Measurements from ENCODE around the gene CCDC6.
A peak's percentile ranks its signal among the peaks of the same experiment; 100 is the strongest.
"Not testable (repeated sequence)": the region's sequence is repeated elsewhere in the genome, so short reads cannot be mapped to it uniquely, and the experiment has no call there.

Gene CCDC6

GRCh38 chr10:59905731-59906416, 482 bp downstream of the CCDC6 start:
- no peak for DNase-seq (ENCODE audit: low read depth, low spot score)

GRCh38 chr10:59905066-59905730, 1.2 kb downstream of the CCDC6 start:
- peak; percentile 51 for DNase-seq (ENCODE audit: low read depth, low spot score)

DNA sequence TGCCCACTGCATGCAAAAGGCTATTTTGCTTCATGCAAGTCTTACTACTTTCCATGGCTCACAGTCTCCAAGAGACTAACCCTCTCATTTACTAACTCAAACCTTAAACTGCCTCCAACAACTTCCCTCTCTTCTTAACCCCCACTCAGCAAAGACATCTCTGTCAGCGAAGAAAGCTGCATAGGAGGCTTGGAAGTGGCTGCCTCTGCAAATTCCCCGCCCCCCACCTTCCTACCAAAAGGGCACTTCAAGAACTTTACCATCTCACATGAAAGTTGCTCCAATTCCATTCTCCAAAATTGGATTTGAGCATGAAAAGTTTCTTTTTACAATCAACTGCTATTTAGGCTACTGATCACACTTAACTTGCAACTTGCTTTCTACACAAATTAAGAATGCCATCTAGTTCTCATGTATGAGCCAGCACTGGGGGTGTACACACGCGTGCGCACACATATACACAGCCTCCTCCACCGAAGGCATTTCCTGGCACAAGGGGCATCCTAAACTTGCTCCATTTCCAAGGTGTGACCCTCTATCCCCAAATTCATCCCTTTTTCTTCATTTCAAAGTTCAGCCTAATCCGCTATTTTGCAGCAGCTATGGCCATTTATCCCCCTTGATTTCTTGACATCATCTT, 1.8 kb downstream of the CCDC6 start:
- peak; percentile 14 for DNase-seq (ENCODE audit: low read depth, low spot score)

GRCh38 chr10:59903871-59904270, 2.5 kb downstream of the CCDC6 start:
- DNase-seq (ENCODE audit: low read depth, low spot score): peak; percentile 33

DNA sequence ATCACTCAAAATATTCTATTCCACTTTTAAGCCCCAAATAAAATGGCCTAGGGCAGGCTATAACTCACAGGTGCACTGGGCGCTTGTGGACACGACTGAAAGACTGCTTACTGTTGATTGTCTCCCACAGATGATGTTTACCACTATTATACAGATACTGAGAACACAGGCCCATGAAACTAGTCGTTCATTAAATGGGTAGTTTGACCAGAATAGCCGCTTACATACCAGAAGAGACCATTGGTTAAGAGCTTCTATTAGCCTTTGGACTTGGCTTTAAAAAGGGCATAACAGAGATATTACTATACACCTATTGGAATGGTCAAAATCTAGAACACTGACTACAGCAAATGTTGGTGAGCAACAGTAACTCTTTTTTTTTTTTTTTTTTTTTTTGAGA, 4.3 kb downstream of the CCDC6 start:
- no peak for DNase-seq (ENCODE audit: low read depth, low spot score)

DNA sequence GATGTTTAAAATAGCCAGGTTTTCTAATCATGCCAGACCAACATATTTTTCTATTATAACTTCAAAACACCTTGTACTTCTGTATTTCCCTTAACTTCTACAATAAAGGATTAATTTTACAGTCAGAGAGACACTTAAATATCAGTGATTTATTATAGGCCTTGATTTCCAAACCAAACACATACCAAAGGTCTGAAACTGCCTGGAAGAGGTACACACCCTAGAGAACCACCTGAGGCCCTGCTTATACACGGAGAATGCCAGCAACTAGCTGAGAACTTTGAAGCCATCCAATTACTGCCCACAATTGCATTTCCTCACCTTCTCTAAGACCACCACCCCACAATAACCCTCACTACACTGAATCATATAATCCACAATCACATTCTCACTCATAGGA, 4.9 kb downstream of the CCDC6 start:
- no peak for DNase-seq (ENCODE audit: low read depth, low spot score)

DNA sequence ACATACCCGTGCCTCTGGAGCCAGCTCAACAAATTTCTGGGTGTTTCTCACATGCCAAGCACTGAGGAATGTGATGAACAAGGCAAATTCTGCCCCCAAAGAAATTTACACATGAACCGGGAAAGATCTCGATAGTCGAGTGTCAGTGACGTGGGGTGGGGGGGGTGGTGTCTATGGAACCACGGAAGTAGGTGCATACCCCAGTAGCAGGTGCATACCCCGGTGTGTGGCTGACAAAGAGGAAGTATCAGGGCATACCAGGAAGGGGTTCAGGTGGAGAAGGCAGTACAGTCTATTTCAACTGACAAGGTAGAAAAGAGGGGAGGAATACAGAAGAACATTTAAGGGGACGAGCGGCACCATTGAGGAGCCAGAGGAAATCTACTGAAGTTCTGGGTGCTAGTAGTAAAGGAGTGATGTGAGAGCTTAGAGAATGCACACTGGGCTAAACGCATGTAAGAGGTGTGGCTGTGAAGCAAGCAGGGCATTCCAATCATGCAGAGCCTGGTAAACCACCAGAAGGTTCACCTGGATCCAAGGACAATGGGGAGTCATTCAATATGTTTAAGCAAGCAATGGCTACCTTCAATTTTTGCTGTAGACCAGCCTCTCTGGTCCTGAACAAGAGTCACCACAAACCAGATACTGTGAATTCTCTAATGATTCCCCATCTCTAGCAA, 6.2 kb downstream of the CCDC6 start:
- DNase-seq (ENCODE audit: low read depth, low spot score): no peak

DNA sequence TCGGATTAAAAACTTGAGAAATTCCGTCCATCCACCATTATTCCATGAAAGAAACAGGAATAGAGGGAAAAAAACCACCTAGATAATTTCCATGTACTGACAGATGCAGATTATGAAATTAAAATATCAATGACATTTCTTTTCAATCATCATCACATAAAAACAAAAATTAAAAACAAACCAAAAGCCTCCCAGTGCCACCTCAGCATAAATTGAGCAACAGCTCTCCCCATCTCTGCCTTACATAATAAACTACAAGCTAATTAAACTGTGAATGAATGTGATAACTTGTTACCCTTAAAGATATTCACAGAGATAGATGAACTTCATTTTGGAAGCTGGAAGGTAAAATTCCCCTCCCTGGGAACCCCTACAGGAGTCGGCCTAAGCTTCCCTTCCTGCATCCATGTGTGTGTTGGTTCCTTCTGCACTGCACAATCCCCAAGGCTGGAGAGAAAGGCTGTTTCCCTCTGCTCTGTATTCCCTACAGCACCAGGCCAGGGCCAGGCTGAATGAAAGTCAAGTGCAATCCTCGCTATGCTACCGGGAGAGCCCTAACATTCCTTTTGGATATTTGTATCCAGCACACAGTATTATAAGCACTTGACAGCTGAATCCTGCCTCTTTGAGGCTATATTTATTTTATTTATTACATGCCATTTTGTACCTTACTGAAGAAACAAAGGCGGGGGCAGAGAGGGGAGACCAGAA, 8.1 kb downstream of the CCDC6 start:
- DNase-seq (ENCODE audit: low read depth, low spot score): no peak

- DNase-seq (ENCODE audit: low read depth, low spot score): no peak
Observed at GRCh38 chr10:59896191-59896590, 10.2 kb downstream of the CCDC6 start.

DNA sequence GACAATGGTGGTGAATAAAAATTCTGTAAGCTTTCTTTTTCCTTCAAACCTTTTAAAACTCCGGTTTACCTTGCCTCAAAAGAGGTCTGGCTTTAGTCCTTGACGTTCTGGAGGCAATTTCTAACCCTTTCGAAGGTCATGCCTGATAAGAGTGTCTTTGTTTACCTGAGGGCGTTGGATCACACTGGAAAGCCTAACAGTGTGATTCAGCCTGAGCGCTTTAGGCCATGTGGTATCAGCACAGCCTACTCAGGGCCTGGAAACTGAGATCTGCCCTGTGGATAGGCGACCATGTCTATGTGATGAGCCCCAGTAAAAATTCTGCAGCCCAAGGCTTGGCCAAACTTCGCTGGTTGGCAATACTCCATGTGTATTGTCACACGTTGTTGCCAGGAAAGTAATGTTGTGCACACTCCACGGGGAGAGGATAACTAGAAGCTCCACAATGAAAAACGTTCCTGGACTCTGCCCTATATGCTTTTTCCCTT, 10.7 kb downstream of the CCDC6 start:
- DNase-seq (ENCODE audit: low read depth, low spot score): no peak

DNA sequence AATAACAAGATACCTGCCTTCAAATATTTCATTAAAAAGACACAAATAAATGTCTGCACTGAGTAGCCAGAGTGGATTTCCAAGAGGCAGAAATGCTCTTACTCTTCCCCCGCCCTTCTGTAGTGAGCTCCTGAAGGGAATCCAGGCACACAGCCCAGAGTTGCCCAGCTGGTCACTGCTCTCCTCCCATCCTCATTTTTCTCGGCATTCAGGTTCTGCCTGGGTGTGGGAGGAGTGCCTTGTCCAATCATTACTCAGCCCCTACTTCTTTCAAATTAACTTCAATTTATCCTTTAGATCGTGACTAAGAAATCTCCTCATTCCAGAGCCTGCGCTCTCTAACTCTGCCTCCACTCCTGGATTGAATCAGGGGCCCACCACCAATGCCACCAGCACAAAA, 12.2 kb downstream of the CCDC6 start:
- peak; percentile 92 for DNase-seq (ENCODE audit: low read depth, low spot score)

- DNase-seq (ENCODE audit: low read depth, low spot score): no peak
Observed at GRCh38 chr10:59892697-59893096, 13.7 kb downstream of the CCDC6 start.

GRCh38 chr10:59891936-59892335, 14.4 kb downstream of the CCDC6 start:
- DNase-seq (ENCODE audit: low read depth, low spot score): no peak

DNA sequence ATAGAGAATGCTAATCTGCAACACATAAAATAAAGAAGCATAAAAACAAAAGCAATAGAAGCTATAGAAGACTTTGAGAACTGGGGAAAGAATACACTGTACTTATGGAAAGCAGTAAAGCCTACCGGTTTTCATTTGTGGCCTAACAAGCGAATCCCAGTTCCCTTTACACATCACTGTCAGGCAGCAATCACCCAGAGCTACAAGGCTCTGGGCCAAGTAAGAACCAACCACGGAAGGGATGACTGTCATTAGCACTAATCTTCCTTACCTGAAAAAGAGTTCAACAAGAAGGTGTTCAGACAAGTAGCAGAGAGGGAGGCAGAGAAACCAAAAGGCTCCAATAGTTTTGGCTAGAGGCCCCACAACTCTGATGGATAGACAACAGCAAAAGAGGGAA, 15.0 kb downstream of the CCDC6 start:
- DNase-seq (ENCODE audit: low read depth, low spot score): no peak

DNA sequence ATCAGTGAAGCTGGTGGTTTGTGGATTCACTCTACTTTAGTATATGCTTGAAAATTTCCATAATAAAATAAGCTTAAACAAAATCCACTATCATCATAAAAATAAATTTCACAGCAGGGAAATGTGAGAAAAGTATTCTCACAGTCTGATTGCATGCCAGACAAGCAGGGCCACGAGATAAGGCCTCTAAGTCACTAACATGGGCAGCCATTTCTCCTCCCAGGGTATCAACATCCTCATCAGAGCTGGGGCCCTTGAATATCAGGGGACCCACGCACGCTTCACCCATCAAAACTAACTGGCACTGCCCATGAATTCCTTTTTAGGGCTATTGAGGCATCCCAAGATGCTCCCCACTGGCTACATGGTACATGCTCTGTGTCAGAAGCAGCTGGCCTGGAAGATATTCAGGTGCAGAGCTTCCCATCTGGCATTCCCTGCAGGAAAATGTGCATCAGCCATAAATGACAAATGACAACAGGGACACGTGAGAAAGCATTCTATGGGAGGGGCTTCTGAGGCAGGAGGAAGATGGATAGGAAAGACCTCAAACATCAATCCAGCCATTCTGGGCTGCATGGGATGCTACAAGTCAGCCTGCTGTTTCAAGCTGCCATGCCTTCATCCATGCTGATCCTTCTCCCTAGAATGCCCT, 17.4 kb downstream of the CCDC6 start:
- DNase-seq (ENCODE audit: low read depth, low spot score): no peak

DNA sequence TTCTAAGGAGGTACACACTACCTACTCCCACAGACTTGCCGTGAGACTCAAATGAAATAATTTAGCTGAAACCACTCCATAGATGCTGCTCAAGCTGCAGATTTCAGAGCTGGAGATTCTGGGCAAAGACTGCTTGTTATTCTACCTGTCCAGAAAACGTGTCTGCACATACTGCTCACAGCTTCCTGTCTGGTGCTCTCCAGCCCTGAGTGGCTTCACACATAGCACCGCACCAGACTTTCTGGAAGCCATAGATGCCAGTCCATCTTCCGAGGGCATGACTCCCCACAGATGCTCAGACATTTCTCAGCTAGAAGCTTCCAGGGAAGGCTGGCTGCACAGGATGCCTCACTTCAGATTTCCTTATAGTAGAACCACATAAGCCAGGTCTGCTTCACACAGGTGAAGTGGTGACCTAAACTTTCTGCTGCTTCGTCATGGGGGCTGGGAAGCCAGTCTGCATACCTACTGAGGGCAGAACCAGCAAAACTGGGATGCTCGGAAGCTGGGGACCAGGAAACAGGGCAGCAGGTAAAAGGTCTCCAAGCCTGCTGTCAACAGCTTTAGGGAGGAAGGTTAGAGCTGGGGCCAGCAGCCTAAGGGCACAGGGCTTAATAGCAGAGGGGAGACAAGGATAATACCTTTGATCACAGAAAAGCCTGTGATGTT, 18.2 kb downstream of the CCDC6 start:
- no peak for DNase-seq (ENCODE audit: low read depth, low spot score)

DNA sequence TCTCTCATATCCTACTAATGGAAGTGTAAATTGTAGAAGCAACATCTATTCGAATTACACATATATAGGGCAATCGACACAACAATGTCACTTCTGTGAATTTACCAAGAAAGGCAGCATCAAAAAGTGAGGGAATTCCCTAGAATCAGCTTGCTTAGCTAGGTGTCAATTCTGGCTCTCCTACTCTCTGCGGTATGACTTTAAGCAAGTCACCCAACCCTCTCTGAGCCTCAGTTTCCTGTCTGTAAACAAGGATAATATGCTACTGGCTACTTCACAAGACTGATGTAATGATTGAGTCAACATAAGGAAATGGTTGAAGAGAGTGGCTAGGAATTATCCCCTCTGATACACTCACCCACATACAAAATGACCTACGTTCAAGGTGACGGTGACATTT, 19.4 kb downstream of the CCDC6 start:
- no peak for DNase-seq (ENCODE audit: low read depth, low spot score)

GRCh38 chr10:59885430-59886134, 20.8 kb downstream of the CCDC6 start:
- no peak for DNase-seq (ENCODE audit: low read depth, low spot score)

DNA sequence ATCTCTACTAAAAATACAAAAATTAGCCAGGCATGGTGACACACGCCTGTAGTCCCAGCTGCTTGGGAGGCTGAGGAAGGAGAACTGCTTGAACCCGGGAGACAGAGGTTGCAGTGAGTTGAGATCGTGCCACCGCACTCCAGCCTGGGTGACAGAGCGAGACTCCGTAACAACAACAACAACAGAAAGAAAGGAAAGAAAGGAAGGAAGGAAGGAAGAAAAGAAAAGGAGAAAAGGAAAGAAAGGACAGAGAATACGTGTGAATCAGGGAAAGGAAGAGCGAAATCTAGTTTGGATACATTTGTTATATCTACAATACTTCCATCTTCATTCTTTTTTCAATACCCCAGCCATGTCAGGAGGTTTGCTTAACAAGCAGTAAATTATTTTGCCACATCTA, 21.5 kb downstream of the CCDC6 start:
- not testable (repeated sequence) for DNase-seq (ENCODE audit: low read depth, low spot score)

GRCh38 chr10:59881640-59882039, 24.7 kb downstream of the CCDC6 start:
- no peak for DNase-seq (ENCODE audit: low read depth, low spot score)
